ENCODE data around the gene DMRT2.

DNA sequence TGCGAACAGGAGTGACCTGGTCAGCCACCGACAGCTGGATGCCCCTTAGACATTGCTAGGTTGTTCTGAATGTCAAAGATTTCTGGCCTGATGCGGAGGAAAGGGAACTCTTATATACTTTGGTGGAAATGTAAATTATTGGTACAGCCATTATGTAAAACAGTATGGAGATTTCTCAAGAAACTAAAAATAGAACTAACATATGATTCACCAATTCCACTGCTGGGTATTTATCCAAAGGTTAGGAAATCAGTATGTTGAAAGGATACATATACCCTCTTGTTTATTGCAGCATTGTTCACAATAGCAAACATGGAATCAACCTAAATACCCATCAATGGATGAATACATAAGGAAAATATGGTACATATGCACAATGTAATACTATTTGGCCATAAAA is 41.9 kb upstream of the DMRT2 start:
- TF ChIP-seq, protein P1, sequence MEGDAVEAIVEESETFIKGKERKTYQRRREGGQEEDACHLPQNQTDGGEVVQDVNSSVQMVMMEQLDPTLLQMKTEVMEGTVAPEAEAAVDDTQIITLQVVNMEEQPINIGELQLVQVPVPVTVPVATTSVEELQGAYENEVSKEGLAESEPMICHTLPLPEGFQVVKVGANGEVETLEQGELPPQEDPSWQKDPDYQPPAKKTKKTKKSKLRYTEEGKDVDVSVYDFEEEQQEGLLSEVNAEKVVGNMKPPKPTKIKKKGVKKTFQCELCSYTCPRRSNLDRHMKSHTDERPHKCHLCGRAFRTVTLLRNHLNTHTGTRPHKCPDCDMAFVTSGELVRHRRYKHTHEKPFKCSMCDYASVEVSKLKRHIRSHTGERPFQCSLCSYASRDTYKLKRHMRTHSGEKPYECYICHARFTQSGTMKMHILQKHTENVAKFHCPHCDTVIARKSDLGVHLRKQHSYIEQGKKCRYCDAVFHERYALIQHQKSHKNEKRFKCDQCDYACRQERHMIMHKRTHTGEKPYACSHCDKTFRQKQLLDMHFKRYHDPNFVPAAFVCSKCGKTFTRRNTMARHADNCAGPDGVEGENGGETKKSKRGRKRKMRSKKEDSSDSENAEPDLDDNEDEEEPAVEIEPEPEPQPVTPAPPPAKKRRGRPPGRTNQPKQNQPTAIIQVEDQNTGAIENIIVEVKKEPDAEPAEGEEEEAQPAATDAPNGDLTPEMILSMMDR (IDR thresholded peaks at IDR 0.05; ENCODE audit: low read depth, low read length) = no peak
- TF ChIP-seq, protein P2, sequence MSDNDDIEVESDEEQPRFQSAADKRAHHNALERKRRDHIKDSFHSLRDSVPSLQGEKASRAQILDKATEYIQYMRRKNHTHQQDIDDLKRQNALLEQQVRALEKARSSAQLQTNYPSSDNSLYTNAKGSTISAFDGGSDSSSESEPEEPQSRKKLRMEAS (IDR thresholded peaks at IDR 0.05; ENCODE audit: low read depth, low read length) = no peak

Measured in NB4 (cell line).